NT2/D1 (cell line): Measurements from ENCODE around the gene ANTXR1.
"Not testable (repeated sequence)": the region's sequence is repeated elsewhere in the genome, so short reads cannot be mapped to it uniquely, and the experiment has no call there.

ENCODE experiments used
- DNase-seq: peaks from one replicate; pipeline ENCODE4 v3.0.0-alpha.2; 2011; ENCODE audit warnings: low read depth, low spot score
- H3K27me3 ChIP-seq: 2 replicates; pipeline ENCODE4 v1.6.0; 2011; ENCODE audit warnings: mild to moderate bottlenecking; ENCODE audit not compliant: insufficient read length, insufficient read depth
- H3K36me3 ChIP-seq: 2 replicates; pipeline ENCODE4 v1.6.1; 2011; ENCODE audit warnings: mild to moderate bottlenecking, low read length, mixed read lengths; ENCODE audit not compliant: insufficient read depth, insufficient read length
- H3K4me1 ChIP-seq: 2 replicates; pipeline ENCODE4 v1.5.1; 2011; ENCODE audit not compliant: insufficient read depth, insufficient read length
- H3K4me3 ChIP-seq: 2 replicates; pipeline ENCODE4 v1.5.1; 2011; ENCODE audit warnings: low read depth; ENCODE audit not compliant: insufficient read length
- H3K9ac ChIP-seq: 2 replicates; pipeline ENCODE4 v1.6.0; 2011; ENCODE audit warnings: low read depth; ENCODE audit not compliant: insufficient read length
- H3K9me3 ChIP-seq: 2 replicates; pipeline ENCODE4 v1.5.1; 2011; ENCODE audit warnings: mild to moderate bottlenecking, low read length; ENCODE audit not compliant: insufficient read depth
- SUZ12 ChIP-seq: IDR thresholded peaks from 2 replicates; pipeline ENCODE4 v1.6.1; 2011; ENCODE audit not compliant: insufficient read length, insufficient read depth; ENCODE audit errors: extremely low read depth
- YY1 ChIP-seq: IDR thresholded peaks from 2 replicates; pipeline ENCODE4 v1.6.1; 2011; ENCODE audit not compliant: insufficient read length, insufficient read depth
- ZNF274 ChIP-seq: IDR thresholded peaks from 2 replicates; pipeline ENCODE4 v1.6.1; 2011; ENCODE audit warnings: mild to moderate bottlenecking, low read depth, low read length

Gene ANTXR1

GRCh38 chr2:69255760-69256159 is 242.8 kb downstream of the ANTXR1 start:
- Histone ChIP-seq H3K4me3 (no peak overlapping the region), H3K27me3 (no peaks in the 10 kb centered on the region), H3K9ac (no peak overlapping the region), H3K9me3 (peaks cover 15% of the 10 kb centered on the region), H3K36me3 (no peaks in the 10 kb centered on the region), H3K4me1 (no peaks in the 10 kb centered on the region)
- no peak for DNase-seq
- TF ChIP-seq YY1 (no peak), ZNF274 (no peak), SUZ12 (no peak)

- H3K27me3 ChIP-seq, H3K36me3 ChIP-seq, H3K4me1 ChIP-seq, H3K9ac ChIP-seq, DNase-seq, H3K4me3 ChIP-seq: not testable (repeated sequence)
- peaks cover 25% of the 10 kb centered on the region for H3K9me3 ChIP-seq
Observed at GRCh38 chr2:69259994-69260591, 247.1 kb downstream of the ANTXR1 start.

- TF ChIP-seq ZNF274 = no peak
- no peak for TF ChIP-seq SUZ12
- Histone ChIP-seq H3K9ac (no peak overlapping the region), H3K4me3 (no peak overlapping the region), H3K4me1 (no peaks in the 10 kb centered on the region), H3K9me3 (peaks cover 30% of the 10 kb centered on the region), H3K27me3 (no peaks in the 10 kb centered on the region), H3K36me3 (no peaks in the 10 kb centered on the region)
- no peak for DNase-seq
Observed at GRCh38 chr2:69260666-69261065, 247.7 kb downstream of the ANTXR1 start.

GRCh38 chr2:69269330-69269729 is 256.4 kb downstream of the ANTXR1 start:
- peaks cover 6% of the 10 kb centered on the region; the same call in 1 of the 2 replicates for H3K9me3 ChIP-seq
- DNase-seq = no peak
- no peak overlapping the region for H3K4me3 ChIP-seq
- no peak for TF ChIP-seq YY1
- no peak for TF ChIP-seq SUZ12
- H3K9ac ChIP-seq = no peak overlapping the region
- no peaks in the 10 kb centered on the region for H3K36me3 ChIP-seq
- H3K4me1 ChIP-seq = no peaks in the 10 kb centered on the region
- H3K27me3 ChIP-seq = no peaks in the 10 kb centered on the region

- DNase-seq = no peak
- Histone ChIP-seq H3K4me3 (no peak overlapping the region), H3K36me3 (no peaks in the 10 kb centered on the region), H3K27me3 (no peaks in the 10 kb centered on the region), H3K4me1 (no peaks in the 10 kb centered on the region), H3K9me3 (no peaks in the 10 kb centered on the region), H3K9ac (no peak overlapping the region)
- TF ChIP-seq YY1 = no peak
- TF ChIP-seq ZNF274 = no peak
- no peak for TF ChIP-seq SUZ12
Observed at GRCh38 chr2:69271831-69272257, 258.9 kb downstream of the ANTXR1 start.

GRCh38 chr2:69272803-69273471 is 260.0 kb downstream of the ANTXR1 start:
- H3K9ac ChIP-seq = no peak overlapping the region
- no peak for TF ChIP-seq YY1
- no peak for TF ChIP-seq SUZ12
- TF ChIP-seq ZNF274 = no peak
- DNase-seq = no peak
- H3K4me1 ChIP-seq = no peaks in the 10 kb centered on the region
- no peak overlapping the region for H3K4me3 ChIP-seq
- H3K36me3 ChIP-seq = no peaks in the 10 kb centered on the region
- H3K9me3 ChIP-seq = no peaks in the 10 kb centered on the region
- no peaks in the 10 kb centered on the region for H3K27me3 ChIP-seq

GRCh38 chr2:69275490-69275889 is 262.5 kb downstream of the ANTXR1 start:
- Histone ChIP-seq H3K4me1 (no peaks in the 10 kb centered on the region), H3K4me3 (no peak overlapping the region), H3K27me3 (no peaks in the 10 kb centered on the region), H3K9ac (no peak overlapping the region), H3K36me3 (no peaks in the 10 kb centered on the region), H3K9me3 (no peaks in the 10 kb centered on the region)
- no peak for DNase-seq
- no peak for TF ChIP-seq YY1
- TF ChIP-seq SUZ12 = no peak
- TF ChIP-seq ZNF274 = no peak

GRCh38 chr2:69278366-69278765 is 265.4 kb downstream of the ANTXR1 start:
- no peaks in the 10 kb centered on the region for H3K4me1 ChIP-seq
- H3K9ac ChIP-seq = no peak overlapping the region
- DNase-seq = no peak
- no peak for TF ChIP-seq ZNF274
- no peak for TF ChIP-seq YY1
- TF ChIP-seq SUZ12 = no peak
- H3K27me3 ChIP-seq = no peaks in the 10 kb centered on the region
- no peaks in the 10 kb centered on the region for H3K9me3 ChIP-seq
- H3K4me3 ChIP-seq = no peak overlapping the region
- H3K36me3 ChIP-seq = no peaks in the 10 kb centered on the region
